HG03521 (cell line): ENCODE measurements around the gene CACNG7.

ENCODE experiments used
- ATAC-seq: cut with Tn5 transposase; IDR thresholded peaks from one replicate; pipeline ENCODE4 v1.9.1; 2021; ENCODE audit warnings: mild to moderate bottlenecking, moderate library complexity; ENCODE audit not compliant: unreplicated experiment

The CACNG7 gene

GRCh38 chr19:53981376-53981951 is 72.4 kb downstream of the CACNG7 start:
- no peak for ATAC-seq

GRCh38 chr19:53982001-53982451 is 72.9 kb downstream of the CACNG7 start:
- ATAC-seq, result no peak

- ATAC-seq, result no peak
Measured at GRCh38 chr19:53982611-53983010, 73.5 kb downstream of the CACNG7 start.

DNA sequence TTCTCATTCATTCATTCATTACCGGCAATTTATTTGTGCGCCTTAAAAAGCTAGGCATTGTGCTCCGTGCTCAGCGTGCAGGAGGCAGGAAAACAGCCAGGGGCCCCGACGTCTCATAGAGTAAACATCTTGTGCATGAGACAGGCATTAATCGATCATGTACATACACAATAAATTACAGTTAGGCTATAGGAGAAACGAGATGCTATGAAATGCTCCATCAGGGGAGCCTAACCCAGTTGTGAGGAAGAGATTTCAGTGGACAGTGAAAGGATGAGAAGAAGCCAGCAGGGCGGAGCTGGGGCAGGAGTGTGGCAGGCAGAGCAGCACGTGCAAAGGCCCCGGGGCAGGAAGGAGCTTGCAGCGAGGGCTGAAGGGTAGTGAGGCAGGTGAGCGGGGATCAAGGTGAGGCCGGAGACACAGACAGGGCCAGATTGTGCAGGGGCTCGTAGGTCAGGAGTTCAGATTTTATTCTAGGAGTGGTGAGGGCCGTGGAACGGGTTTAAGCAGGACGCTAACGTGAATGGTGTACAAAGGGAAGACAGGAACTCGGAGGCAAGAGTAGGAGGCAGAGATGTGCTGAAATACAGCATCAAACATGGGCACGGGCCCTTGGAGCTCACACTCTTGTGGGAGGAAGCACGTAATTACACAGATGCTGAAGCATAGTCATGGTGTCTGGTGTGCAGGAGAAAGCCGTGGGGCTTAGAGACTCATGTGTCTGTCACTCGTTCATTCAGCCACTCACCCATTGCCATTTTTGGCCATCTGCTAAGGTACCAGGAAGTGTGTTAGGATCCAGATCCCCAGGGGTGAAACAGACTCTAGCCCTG is 74.6 kb downstream of the CACNG7 start:
- ATAC-seq, result no peak

- ATAC-seq, result no peak
Measured at GRCh38 chr19:53985863-53986262, 76.8 kb downstream of the CACNG7 start.

- ATAC-seq, result no peak
Measured at GRCh38 chr19:53988981-53989380, 79.9 kb downstream of the CACNG7 start.

- no peak for ATAC-seq
Measured at GRCh38 chr19:53989600-53990533, 80.8 kb downstream of the CACNG7 start.

GRCh38 chr19:53991224-53992113 is 82.4 kb downstream of the CACNG7 start, which contains the start of gene CACNG6:
TSS of gene CACNG6 (plus strand) at chr19:53991637. CDS start at chr19:53992878, 1,241 bp downstream.
- ATAC-seq, result no peak

DNA sequence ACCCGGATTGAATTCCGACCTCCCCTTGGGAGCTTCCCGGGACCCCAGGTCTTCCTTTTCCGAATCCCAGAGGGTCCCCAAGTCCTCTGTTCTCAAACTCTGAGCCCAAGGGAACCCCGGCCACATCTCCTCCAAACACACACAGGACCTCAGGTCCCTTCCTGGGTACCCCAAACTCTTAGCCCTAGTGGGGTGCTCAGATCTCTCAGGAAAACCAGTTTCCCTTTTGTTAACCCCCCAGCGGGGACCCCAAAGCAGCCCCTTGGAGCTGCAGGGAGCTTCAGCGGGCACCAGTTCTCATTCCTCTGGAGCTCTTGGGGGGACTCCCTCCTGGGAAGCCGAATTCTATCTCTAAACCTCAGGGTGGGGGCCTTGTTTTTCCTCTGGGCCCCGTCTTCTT is 83.1 kb downstream of the CACNG7 start:
- no peak for ATAC-seq

DNA sequence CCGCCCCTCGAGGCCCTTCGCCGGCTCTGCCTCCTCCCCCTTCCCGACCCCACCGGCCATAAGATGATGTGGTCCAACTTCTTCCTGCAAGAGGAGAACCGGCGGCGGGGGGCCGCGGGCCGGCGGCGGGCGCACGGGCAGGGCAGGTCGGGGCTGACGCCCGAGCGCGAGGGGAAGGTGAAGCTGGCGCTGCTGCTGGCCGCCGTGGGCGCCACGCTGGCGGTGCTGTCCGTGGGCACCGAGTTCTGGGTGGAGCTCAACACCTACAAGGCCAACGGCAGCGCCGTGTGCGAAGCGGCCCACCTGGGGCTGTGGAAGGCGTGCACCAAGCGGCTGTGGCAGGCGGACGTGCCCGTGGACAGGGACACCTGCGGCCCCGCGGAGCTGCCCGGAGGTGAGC is 83.7 kb downstream of the CACNG7 start:
- ATAC-seq, result no peak

GRCh38 chr19:53993448-53993847 is 84.4 kb downstream of the CACNG7 start:
- no peak for ATAC-seq
